HEK293T (cell line): ENCODE measurements around the gene NHLRC2.

Experiments used
- BHLHE40 ChIP-seq: fragments of 450-650 bp; IDR thresholded peaks from 2 replicates; pipeline ENCODE4 v1.6.1; 2016; ENCODE audit warnings: mild to moderate bottlenecking, moderate library complexity, borderline replicate concordance
- CTBP1 ChIP-seq: fragments of 450-650 bp; IDR thresholded peaks from 2 replicates; pipeline ENCODE4 v1.6.1; 2016; ENCODE audit warnings: borderline replicate concordance
- SUZ12 ChIP-seq: fragments of 450-650 bp; IDR thresholded peaks from 2 replicates; pipeline ENCODE4 v1.6.1; 2016; ENCODE audit warnings: mild to moderate bottlenecking

GRCh38 chr10:113916053-113916452, 61.6 kb downstream of the NHLRC2 start:
- no peak for TF ChIP-seq SUZ12
- no peak for TF ChIP-seq CTBP1
- no peak for TF ChIP-seq BHLHE40
